Umbilical cord (tissue), 2 donors: ENCODE measurements around the gene SGO2. TPM values are rescaled to one million over a fixed set of nuclear protein-coding genes. Genes with fewer than 3 reads are reported as not detected.
"Not testable (repeated sequence)": the region's sequence is repeated elsewhere in the genome, so short reads cannot be mapped to it uniquely, and the experiment has no call there.

Experiments
- DNase-seq: peaks from one replicate; pipeline ENCODE4 v3.0.0-alpha.2; 2015; ENCODE audit warnings: low spot score
- total RNA-seq: library from RNA; depleted of rRNA; stranded (reverse); fragments of >200 nt; gene quantifications from one replicate; pipeline ENCODE4 v1.2.3, GENCODE V29; 2014; ENCODE audit warnings: low replicate concordance; ENCODE audit not compliant: insufficient read depth

Gene SGO2
- total RNA-seq, 1 donor from 2014 or later = 22.9 TPM

DNA sequence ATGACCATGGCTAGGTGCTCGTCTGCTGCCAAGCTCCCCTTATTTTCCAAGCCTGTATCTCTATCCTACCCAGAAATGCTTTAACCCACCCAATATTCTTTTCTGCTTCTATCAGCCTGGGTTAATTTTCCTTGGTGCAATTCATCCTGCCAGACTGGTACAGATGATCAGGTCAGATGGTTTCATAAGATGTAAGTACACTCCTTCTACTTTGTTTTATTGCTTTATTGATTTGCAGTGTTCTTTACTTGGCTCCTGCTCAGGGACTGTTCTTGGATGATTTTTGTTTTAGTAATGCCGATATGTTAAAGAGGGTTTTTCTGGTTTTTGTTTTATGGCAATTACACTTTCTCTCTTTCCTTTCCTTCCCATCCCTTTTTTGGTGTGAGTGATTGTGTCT, 2.4 kb upstream of the SGO2 start:
- no peak for DNase-seq

GRCh38 chr2:200525066-200525465, 941 bp upstream of the SGO2 start:
- DNase-seq = peak; percentile 20

- no peak for DNase-seq
Measured at GRCh38 chr2:200525551-200525881, 491 bp upstream of the SGO2 start.

- no peak for DNase-seq
Measured at GRCh38 chr2:200528228-200528627, 2.2 kb downstream of the SGO2 start.

DNA sequence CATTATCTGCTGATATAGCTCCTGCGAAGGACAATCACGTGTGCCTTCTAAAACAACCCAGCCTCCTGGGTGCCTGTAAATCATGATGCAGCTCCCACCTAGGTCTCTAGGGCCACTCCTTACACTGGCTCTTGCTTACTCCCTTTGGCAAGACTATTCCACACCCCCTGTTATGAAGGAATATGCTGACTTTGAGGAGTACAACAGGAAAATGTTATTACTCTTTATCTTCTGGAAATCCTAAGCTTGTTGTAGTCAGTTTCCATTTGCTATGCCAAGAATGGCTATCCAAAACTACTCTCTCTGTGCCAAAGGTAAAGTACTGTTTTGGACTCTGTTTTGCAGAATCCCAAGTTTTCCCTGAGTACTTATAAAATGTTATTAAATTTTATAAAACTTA, 7.7 kb downstream of the SGO2 start:
- no peak for DNase-seq

DNA sequence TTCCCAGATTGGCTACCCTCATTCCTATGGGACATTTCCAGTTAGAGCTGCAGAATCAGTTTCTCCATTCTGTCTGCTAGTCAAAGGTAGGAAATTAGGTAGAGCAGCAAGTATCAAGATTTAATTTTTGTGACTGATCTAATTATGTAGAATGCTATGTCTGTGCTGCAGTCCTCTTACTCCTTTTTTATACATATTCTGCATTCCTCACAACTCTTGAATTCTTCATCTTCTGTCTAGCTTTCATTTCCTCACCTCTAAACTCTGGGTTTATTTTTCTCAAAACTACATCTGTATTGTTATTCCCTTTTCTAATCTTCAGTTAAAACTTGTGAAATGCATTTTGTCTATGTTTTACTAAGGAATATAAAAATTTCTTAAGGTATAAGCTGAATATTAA, 8.6 kb downstream of the SGO2 start:
- no peak for DNase-seq

DNA sequence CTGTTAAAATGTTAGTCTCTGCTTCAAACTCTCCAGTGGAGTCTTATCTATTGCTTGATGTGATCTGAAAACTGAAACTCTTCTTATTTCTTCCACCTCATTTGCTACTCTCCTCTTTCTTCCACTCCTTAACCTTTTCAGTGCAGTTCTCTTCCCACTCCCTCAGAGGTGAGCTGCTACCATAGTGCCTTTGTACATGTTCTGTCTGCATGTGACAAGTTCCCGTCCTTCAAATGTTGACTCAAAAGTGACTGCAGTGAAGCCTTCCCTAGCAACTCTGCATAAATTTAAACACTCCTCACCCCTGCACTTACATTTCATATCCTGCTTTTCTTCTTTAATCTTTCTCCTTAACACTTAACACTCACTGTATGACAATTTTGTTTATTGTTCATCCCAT, 12.1 kb downstream of the SGO2 start:
- DNase-seq = no peak

- DNase-seq = no peak
Measured at GRCh38 chr2:200540793-200541192, 14.8 kb downstream of the SGO2 start.

GRCh38 chr2:200566596-200566995, 40.6 kb downstream of the SGO2 start:
- not testable (repeated sequence) for DNase-seq

DNA sequence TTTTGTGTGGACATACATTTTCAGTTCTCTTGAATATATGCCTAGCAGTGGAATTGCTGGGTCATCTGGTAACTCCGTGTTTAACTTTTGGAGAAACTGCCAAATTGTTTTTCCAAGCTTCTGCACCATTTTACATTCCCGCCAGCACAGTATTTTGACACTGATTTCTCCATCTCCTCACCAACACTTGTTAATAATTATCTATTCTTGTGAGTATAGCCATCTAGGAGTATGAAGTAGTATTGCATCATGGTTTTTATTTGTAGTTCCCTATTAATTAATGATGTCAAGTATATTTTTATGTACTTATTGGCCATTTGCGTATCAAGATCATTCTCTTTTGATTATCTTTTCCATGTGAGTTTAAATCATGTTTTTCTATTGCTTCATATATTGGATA, 41.9 kb downstream of the SGO2 start:
- no peak for DNase-seq

- no peak for DNase-seq
Measured at GRCh38 chr2:200575957-200576356, 50.0 kb downstream of the SGO2 start.

DNA sequence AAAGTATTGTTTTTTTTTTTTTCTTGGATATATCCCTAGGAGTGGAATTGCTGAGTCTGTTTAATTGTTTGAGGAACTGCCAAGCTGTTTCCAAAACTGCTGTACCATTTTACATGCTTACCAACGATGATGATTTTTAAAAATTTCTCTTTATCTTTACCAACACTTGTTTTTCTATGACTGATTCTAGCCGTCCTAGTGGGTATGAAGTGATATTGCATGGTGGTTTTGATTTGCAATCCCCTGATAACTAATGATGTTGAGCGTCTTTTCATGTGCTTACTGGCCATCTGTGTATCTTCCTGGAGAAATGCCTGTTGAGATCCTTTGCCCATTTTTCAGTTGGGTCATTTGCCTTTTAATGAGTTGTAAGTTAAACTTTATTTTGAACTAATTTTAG, 51.0 kb downstream of the SGO2 start:
- no peak for DNase-seq

DNA sequence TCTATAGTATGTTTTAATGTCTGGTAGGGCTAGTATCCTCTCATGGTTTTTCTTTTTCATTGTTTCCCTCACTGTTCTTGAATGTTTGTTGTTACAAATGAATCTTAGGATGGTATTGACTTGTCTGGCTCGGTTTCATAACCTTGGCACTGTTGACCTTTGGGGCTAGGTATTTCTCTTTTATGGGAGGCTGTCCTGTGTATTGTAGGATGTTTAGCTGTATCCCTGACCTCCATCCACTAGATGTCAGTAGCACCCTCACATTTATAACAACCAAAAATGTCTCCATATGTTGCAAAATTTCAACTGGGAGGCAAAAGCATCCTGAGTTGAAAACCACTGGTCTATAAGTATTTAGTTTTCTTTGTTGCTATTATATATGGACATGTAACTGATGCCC, 52.8 kb downstream of the SGO2 start:
- DNase-seq = no peak

- DNase-seq = no peak
Measured at GRCh38 chr2:200584639-200585038, 58.6 kb downstream of the SGO2 start.

DNA sequence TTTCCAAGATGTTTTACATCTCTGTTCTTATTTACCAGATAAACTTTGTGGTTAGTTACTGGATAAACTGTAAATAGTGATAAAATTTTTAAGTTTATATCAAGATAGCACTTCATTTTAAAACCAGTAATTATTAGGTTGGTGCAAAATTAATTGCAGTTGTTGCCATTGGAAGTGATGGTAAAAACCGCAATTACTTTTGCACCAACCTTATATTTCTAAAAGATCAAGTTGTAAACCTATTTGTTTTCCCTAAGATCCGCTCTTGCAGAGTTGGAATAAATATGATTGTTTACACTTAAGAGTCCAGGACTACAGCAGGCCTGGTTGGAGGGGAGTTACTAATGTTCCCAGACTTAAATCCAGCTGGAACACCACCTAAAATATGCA, 59.3 kb downstream of the SGO2 start:
- DNase-seq = no peak

DNA sequence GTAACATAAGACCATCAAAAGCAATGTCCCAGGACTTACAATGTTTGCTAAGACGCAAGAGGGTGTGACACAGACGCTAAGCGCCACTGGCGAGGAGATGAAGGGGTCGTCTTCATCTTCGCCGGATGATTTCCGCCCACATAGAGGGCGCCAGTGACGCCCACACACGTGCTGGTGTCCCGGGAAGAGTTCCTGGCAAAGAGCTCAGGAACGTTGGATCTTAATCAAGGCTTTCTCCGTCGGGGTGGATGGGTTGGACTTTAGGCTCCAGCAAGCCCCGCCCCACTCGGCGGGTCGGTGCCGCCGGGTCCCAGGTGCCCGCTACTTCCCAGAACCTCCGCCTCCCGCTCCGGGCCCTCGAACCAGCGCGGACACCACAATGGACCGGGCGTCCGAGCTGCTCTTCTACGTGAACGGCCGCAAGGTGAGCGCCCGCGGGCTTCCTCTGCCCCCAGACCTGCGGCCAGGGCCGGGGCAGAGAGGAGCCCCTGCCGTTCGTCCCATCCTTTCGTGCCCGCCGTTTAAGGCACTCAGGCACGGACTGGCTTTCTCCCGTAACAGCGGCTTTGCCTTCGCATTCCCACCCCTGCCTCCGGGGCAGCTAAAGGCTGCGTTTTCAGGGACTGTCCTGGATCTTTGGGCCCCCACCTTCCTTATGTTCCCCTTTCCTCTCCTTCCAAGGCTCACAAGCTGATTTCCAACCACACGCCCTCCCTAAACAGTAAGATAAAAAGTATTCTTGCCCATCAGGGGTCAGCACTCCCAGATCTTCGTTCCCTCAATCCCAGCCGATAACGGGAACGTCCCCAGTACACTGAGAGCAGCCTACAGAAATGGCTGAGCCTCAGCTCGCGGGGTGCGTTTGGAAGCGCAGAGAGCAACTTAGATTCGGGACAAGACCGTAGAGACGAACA, 60.0 kb downstream of the SGO2 start, which contains the start of gene AOX1:
Gene AOX1, plus strand, starts transcription at position 285 of the 914 bp plus-strand sequence. Its CDS starts 95 bp downstream, at position 380.
- peak; percentile 51 for DNase-seq

DNA sequence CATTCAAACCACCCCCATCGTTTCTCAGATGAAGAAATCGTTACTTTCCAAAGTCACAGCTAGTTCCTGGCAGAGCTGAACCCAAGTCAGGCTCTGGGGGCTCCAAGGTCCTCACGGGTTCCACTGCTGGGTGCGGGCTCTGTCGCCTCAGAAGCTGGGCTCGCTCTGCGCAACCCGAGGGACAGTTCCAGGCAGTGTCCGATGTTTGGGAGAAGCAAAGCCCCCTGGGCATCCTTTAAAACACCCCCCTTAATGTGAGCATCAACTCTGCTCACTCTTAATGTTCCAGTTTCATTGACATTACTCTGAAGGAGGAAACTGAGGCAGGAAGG, 60.6 kb downstream of the SGO2 start:
- no peak for DNase-seq

DNA sequence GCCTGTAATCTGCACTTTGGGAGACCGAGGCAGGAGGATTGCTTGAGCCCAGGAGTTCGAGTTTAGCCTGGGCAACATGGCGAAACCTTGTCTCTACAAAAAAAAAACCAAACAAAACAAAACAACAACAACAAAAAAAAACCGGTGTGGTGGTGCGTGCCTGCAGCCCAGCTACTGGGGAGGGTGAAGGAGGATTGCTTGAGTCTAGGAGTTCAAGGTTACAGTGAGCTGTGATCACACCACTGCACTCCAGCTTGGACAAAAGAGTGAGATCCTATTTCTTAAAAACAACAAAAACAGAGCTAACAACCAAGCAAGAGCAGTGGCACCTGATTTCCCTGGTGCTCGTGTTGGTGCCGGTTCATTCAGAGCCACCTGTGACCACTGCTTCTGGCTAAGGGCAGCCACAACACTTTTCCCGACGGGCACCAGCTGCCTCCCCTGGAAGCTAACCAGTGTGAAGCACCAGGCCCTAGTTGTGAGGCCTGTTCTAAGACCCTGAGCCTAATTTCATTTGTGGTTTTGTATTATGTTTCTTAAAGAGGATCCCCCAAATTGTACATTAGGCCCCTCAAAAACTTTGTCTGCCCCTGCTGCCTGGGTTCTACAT, 61.1 kb downstream of the SGO2 start:
- no peak for DNase-seq

- DNase-seq = no peak
Measured at GRCh38 chr2:200588076-200588678, 62.2 kb downstream of the SGO2 start.

GRCh38 chr2:200590090-200590489, 64.1 kb downstream of the SGO2 start:
- no peak for DNase-seq

DNA sequence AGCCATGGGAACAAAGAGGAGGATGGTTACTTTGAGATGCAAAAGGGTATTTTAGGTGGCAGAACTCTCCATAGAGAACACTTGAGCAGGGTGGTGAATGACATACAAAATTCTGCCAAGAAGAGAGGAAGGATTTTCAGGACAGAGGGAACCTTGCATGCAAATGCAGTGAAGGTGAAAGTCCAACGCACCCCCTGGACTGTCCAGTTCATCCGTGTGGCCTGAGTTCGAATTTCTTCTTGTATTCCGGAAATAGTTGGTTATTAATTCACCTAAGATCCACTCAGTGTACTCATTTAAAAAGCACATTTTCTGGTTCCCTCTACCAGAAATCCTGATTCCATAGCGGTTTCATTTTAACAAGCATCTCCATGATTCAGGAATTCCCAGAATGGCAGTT, 65.3 kb downstream of the SGO2 start:
- DNase-seq = no peak

GRCh38 chr2:200592406-200593075, 66.5 kb downstream of the SGO2 start:
- no peak for DNase-seq
